Vagina (tissue), 2 donors: ENCODE data around the gene SLC10A7. TPM values are rescaled to one million over a fixed set of nuclear protein-coding genes. Genes with fewer than 3 reads are reported as not detected.

Source experiments
- DNase-seq, 2 donors: peaks; one replicate each; pipeline ENCODE4 v3.0.0-alpha.2; 2017; ENCODE audit errors: extremely low spot score in 2 of 2
- H3K27ac ChIP-seq: fragments of 200-600 bp; sonication (generic); one replicate; pipeline ENCODE4 v1.5.1; 2019
- H3K27me3 ChIP-seq: fragments of 200-600 bp; sonication (generic); one replicate; pipeline ENCODE4 v1.5.1; 2019
- H3K36me3 ChIP-seq, 2 donors: fragments of 200-600 bp; sonication (generic); one replicate each; pipeline ENCODE4 v1.5.1; 2017 to 2019
- H3K4me1 ChIP-seq: fragments of 200-600 bp; sonication (generic); one replicate; pipeline ENCODE4 v1.5.1; 2019
- H3K4me3 ChIP-seq, 2 donors: fragments of 200-600 bp; sonication (generic); 1 replicate in 1 of 2; 2 replicates in 1 of 2; pipeline ENCODE4 v1.5.1; 2016 to 2019
- H3K9me3 ChIP-seq: fragments of 200-600 bp; sonication (generic); one replicate; pipeline ENCODE4 v1.5.1; 2019
- POLR2A ChIP-seq, 2 donors: fragments of 450-650 bp; IDR thresholded peaks; one replicate each; pipeline ENCODE4 v1.6.1; 2017; ENCODE audit warnings: antibody characterized with exemption in 2 of 2, mild to moderate bottlenecking in 2 of 2, moderate library complexity in 2 of 2
- POLR2AphosphoS5 ChIP-seq, 2 donors: sonication (generic); formaldehyde crosslinking; IDR thresholded peaks; one replicate each; pipeline ENCODE4 v1.9.0; 2017; ENCODE audit warnings: antibody characterized with exemption in 2 of 2, mild to moderate bottlenecking in 2 of 2, low read depth in 1 of 2; ENCODE audit not compliant: insufficient read depth in 1 of 2
- intact Hi-C: fragments of 100-400 bp; cut with DNase I; formaldehyde crosslinking; loops from one replicate; pipeline ENCODE4 v1.15.1; 2023
- total RNA-seq: library from RNA; depleted of rRNA; stranded (reverse); fragments of >200 nt; gene quantifications from one replicate; pipeline ENCODE4 v1.2.3, GENCODE V29; 2016
- TF ChIP-seq, protein P1 (sequence below), 3 experiments: fragments of 450-650 bp in 2 of 3; fragments of 200-600 bp in 1 of 3; sonication (generic) in 1 of 3; IDR thresholded peaks; one replicate each; pipeline ENCODE4 v1.5.1; 2017 to 2019; ENCODE audit warnings: antibody characterized with exemption in 3 of 3, mild to moderate bottlenecking in 2 of 3, moderate library complexity in 2 of 3

The SLC10A7 gene
- total RNA-seq, 1 donor from 2014 or later = 14.2 TPM

DNA sequence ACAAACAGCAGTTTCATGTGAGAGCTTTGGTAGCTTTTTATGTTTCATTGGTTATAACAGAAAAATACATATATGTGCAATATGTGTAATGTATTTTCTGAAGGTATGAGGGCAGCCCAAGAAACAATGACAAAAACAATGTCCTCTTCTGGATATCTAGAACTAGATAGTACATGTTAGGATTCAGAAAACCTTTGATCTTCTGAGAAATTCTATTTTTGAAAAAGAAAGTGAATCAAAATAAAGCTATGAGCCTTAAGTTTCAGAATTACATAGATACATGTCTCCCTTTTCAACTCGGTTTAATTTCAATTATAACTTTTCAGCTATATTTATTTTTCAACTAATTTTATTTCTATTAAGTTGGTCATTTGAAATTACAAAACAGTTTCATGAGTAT is 175.5 kb downstream of the SLC10A7 start:
- Histone ChIP-seq H3K4me1 (no peaks in the 10 kb centered on the region), H3K9me3 (no peaks in the 10 kb centered on the region), H3K27ac (no peak overlapping the region), H3K4me3 (no peak overlapping the region), H3K27me3 (no peaks in the 10 kb centered on the region), H3K36me3 (no peaks in the 10 kb centered on the region)
- TF ChIP-seq POLR2AphosphoS5 (IDR thresholded peaks at IDR 0.05; ENCODE audit: insufficient read depth in 1 of 2, low read depth in 1 of 2) (no peak), POLR2A (IDR thresholded peaks at IDR 0.05) (no peak)
- TF ChIP-seq, protein P1, sequence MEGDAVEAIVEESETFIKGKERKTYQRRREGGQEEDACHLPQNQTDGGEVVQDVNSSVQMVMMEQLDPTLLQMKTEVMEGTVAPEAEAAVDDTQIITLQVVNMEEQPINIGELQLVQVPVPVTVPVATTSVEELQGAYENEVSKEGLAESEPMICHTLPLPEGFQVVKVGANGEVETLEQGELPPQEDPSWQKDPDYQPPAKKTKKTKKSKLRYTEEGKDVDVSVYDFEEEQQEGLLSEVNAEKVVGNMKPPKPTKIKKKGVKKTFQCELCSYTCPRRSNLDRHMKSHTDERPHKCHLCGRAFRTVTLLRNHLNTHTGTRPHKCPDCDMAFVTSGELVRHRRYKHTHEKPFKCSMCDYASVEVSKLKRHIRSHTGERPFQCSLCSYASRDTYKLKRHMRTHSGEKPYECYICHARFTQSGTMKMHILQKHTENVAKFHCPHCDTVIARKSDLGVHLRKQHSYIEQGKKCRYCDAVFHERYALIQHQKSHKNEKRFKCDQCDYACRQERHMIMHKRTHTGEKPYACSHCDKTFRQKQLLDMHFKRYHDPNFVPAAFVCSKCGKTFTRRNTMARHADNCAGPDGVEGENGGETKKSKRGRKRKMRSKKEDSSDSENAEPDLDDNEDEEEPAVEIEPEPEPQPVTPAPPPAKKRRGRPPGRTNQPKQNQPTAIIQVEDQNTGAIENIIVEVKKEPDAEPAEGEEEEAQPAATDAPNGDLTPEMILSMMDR (IDR thresholded peaks at IDR 0.05) = no peak
- intact Hi-C loops = loop anchor here (10.0 kb wide), 1 partner anchor 759 kb away; no protein-coding TSS in a partner anchor
- no peak for DNase-seq

- H3K27me3 ChIP-seq = no peaks in the 10 kb centered on the region
- H3K4me1 ChIP-seq = no peaks in the 10 kb centered on the region
- no peak for DNase-seq
- H3K27ac ChIP-seq = no peak overlapping the region
- H3K4me3 ChIP-seq = no peak overlapping the region
- no peak for TF ChIP-seq POLR2AphosphoS5 (IDR thresholded peaks at IDR 0.05; ENCODE audit: insufficient read depth in 1 of 2, low read depth in 1 of 2)
- TF ChIP-seq, protein P1 (IDR thresholded peaks at IDR 0.05) = no peak
- no peak for TF ChIP-seq POLR2A (IDR thresholded peaks at IDR 0.05)
- H3K36me3 ChIP-seq = no peaks in the 10 kb centered on the region
- H3K9me3 ChIP-seq = no peaks in the 10 kb centered on the region
- intact Hi-C loops = loop anchor here (10.0 kb wide), 1 partner anchor 761 kb away; no protein-coding TSS in a partner anchor
Measured at GRCh38 chr4:146343776-146344175, 178.0 kb downstream of the SLC10A7 start.

GRCh38 chr4:146343199-146343598 is 178.5 kb downstream of the SLC10A7 start:
- H3K36me3 ChIP-seq = no peaks in the 10 kb centered on the region
- no peaks in the 10 kb centered on the region for H3K9me3 ChIP-seq
- intact Hi-C loops = loop anchor here (10.0 kb wide), 1 partner anchor 762 kb away; no protein-coding TSS in a partner anchor
- H3K27me3 ChIP-seq = no peaks in the 10 kb centered on the region
- TF ChIP-seq POLR2AphosphoS5 (IDR thresholded peaks at IDR 0.05; ENCODE audit: insufficient read depth in 1 of 2, low read depth in 1 of 2) = no peak
- TF ChIP-seq, protein P1 (IDR thresholded peaks at IDR 0.05) = no peak
- no peak for TF ChIP-seq POLR2A (IDR thresholded peaks at IDR 0.05)
- H3K27ac ChIP-seq = no peak overlapping the region
- no peaks in the 10 kb centered on the region for H3K4me1 ChIP-seq
- no peak for DNase-seq
- no peak overlapping the region for H3K4me3 ChIP-seq

- no peak for DNase-seq
- H3K4me3 ChIP-seq = no peak overlapping the region
- intact Hi-C loops = loop anchor here (10.0 kb wide), 1 partner anchor 762 kb away; no protein-coding TSS in a partner anchor
- no peaks in the 10 kb centered on the region for H3K9me3 ChIP-seq
- H3K27ac ChIP-seq = no peak overlapping the region
- no peaks in the 10 kb centered on the region for H3K27me3 ChIP-seq
- H3K36me3 ChIP-seq = no peaks in the 10 kb centered on the region
- TF ChIP-seq, protein P1 (IDR thresholded peaks at IDR 0.05) = peak in 2 of 3 experiments; percentile 6 to 44
- TF ChIP-seq POLR2AphosphoS5 (IDR thresholded peaks at IDR 0.05; ENCODE audit: insufficient read depth in 1 of 2, low read depth in 1 of 2) (no peak), POLR2A (IDR thresholded peaks at IDR 0.05) (no peak)
- H3K4me1 ChIP-seq = no peaks in the 10 kb centered on the region
Measured at GRCh38 chr4:146342600-146343192, 179.0 kb downstream of the SLC10A7 start.

DNA sequence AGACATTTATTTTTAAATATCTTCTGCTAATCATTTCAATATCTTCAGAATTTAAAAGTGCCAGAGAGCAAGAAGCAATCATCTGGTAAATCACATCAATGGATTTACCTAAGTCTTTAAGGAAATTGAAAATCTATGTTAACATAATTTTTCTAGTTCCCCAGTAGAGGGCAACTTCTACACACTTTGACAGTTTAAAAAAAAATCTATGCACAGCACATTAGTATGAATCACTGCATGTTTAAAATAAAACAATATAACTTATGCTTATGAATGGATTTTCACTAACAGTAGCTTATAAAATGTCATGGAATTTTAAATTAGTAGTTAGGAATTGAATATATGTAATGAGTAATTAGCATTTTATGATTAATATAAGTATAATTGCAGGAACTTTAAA is 180.9 kb downstream of the SLC10A7 start:
- no peak overlapping the region for H3K4me3 ChIP-seq
- no peak overlapping the region for H3K27ac ChIP-seq
- H3K36me3 ChIP-seq = no peaks in the 10 kb centered on the region
- intact Hi-C loops = loop anchor here (10.0 kb wide), 1 partner anchor 764 kb away; no protein-coding TSS in a partner anchor
- H3K4me1 ChIP-seq = no peaks in the 10 kb centered on the region
- no peaks in the 10 kb centered on the region for H3K27me3 ChIP-seq
- DNase-seq = no peak
- H3K9me3 ChIP-seq = no peaks in the 10 kb centered on the region
- TF ChIP-seq, protein P1 (IDR thresholded peaks at IDR 0.05) = no peak
- no peak for TF ChIP-seq POLR2A (IDR thresholded peaks at IDR 0.05)
- no peak for TF ChIP-seq POLR2AphosphoS5 (IDR thresholded peaks at IDR 0.05; ENCODE audit: insufficient read depth in 1 of 2, low read depth in 1 of 2)
